Upper lobe of left lung (tissue), 4 donors: ENCODE measurements around the gene C2orf81.

Experiments used
- POLR2A ChIP-seq, 4 donors: fragments of 450-650 bp; IDR thresholded peaks; one replicate each; pipeline ENCODE4 v1.5.1; 2016 to 2017; ENCODE audit warnings: antibody characterized with exemption in 4 of 4, mild to moderate bottlenecking in 2 of 4
- TF ChIP-seq, protein P1 (sequence below), 6 experiments: fragments of 450-650 bp in 4 of 6; fragments of 200-600 bp in 2 of 6; sonication (generic) in 2 of 6; IDR thresholded peaks; one replicate each; pipeline ENCODE4 v1.5.1; 2016 to 2019; ENCODE audit warnings: antibody characterized with exemption in 6 of 6

DNA sequence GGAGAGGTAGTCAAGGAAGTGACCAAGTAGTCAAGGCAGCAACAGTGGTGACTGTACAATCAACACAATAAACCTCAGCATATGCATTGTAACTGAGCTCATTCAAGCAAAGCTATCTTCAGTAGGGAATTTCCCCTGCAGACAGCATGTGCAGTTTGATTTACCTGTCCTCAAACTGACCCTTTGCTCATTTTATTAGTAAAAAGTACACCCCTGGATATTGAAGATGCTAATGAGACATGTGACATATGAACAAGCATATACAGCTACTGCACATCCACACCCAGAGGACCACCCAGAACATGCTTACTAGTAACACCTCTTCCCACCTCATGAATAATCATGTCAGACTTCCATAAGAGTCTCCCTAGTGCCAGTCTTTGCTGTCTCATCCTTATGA lies 15.4 kb downstream of the C2orf81 start:
- TF ChIP-seq, protein P1, sequence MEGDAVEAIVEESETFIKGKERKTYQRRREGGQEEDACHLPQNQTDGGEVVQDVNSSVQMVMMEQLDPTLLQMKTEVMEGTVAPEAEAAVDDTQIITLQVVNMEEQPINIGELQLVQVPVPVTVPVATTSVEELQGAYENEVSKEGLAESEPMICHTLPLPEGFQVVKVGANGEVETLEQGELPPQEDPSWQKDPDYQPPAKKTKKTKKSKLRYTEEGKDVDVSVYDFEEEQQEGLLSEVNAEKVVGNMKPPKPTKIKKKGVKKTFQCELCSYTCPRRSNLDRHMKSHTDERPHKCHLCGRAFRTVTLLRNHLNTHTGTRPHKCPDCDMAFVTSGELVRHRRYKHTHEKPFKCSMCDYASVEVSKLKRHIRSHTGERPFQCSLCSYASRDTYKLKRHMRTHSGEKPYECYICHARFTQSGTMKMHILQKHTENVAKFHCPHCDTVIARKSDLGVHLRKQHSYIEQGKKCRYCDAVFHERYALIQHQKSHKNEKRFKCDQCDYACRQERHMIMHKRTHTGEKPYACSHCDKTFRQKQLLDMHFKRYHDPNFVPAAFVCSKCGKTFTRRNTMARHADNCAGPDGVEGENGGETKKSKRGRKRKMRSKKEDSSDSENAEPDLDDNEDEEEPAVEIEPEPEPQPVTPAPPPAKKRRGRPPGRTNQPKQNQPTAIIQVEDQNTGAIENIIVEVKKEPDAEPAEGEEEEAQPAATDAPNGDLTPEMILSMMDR (IDR thresholded peaks at IDR 0.05), result no peak
- no peak for TF ChIP-seq POLR2A (IDR thresholded peaks at IDR 0.05)
